SK-N-SH treated with all-trans-retinoic acid at 6 μM for 48 hours (cell line): ENCODE results near the gene RAB40A.

Source experiments
- ATAC-seq: fragments of 200-7000 bp; cut with Tn5 transposase; 3 replicates; pipeline ENCODE4 v1.9.1; 2020; ENCODE audit warnings: mild to moderate bottlenecking, moderate library complexity
- ARNTL ChIP-seq: fragments of 450-650 bp; formaldehyde crosslinking; IDR thresholded peaks from 2 replicates; pipeline ENCODE4 v1.5.0; 2020; ENCODE audit warnings: low read depth, mild to moderate bottlenecking, moderate library complexity, borderline replicate concordance
- CSRNP3 ChIP-seq: fragments of 250-450 bp; sonication (Bioruptor Pico); IDR thresholded peaks from 2 replicates; pipeline ENCODE4 v1.5.1; 2021; ENCODE audit warnings: mild to moderate bottlenecking, moderate library complexity
- ESRRG ChIP-seq: fragments of 250-450 bp; sonication (Bioruptor Pico); IDR thresholded peaks from 2 replicates; pipeline ENCODE4 v1.6.1; 2021; ENCODE audit warnings: mild to moderate bottlenecking
- GLIS3 ChIP-seq: fragments of 250-450 bp; sonication (Bioruptor Pico); IDR thresholded peaks from 2 replicates; pipeline ENCODE4 v1.5.0; 2020; ENCODE audit warnings: mild to moderate bottlenecking, moderate library complexity
- ISL1 ChIP-seq: fragments of 250-450 bp; sonication (Bioruptor Pico); IDR thresholded peaks from 2 replicates; pipeline ENCODE4 v2.1.2; 2022; ENCODE audit warnings: mild to moderate bottlenecking, moderate library complexity
- OSR1 ChIP-seq: fragments of 250-450 bp; sonication (Bioruptor Pico); IDR thresholded peaks from 2 replicates; pipeline ENCODE4 v1.8.0; 2022; ENCODE audit warnings: moderate library complexity, mild to moderate bottlenecking, inconsistent platforms
- PATZ1 ChIP-seq: fragments of 250-450 bp; sonication (Bioruptor Pico); IDR thresholded peaks from 2 replicates; pipeline ENCODE4 v1.8.0; 2020; ENCODE audit warnings: mild to moderate bottlenecking, moderate library complexity, borderline replicate concordance
- POU6F1 ChIP-seq: fragments of 250-450 bp; sonication (Bioruptor Pico); IDR thresholded peaks from 2 replicates; pipeline ENCODE4 v1.8.0; 2021; ENCODE audit warnings: low read depth, mild to moderate bottlenecking, moderate library complexity, borderline replicate concordance
- PPARA ChIP-seq: fragments of 250-450 bp; sonication (Bioruptor Pico); IDR thresholded peaks from 2 replicates; pipeline ENCODE4 v1.5.0; 2020; ENCODE audit warnings: mild to moderate bottlenecking, borderline replicate concordance
- SNAI2 ChIP-seq: fragments of 250-450 bp; sonication (Bioruptor Pico); IDR thresholded peaks from 2 replicates; pipeline ENCODE4 v1.5.0; 2020; ENCODE audit warnings: mild to moderate bottlenecking, moderate library complexity
- TCF4 ChIP-seq: fragments of 250-450 bp; sonication (Bioruptor Pico); IDR thresholded peaks from 2 replicates; pipeline ENCODE4 v1.8.0; 2021; ENCODE audit warnings: mild to moderate bottlenecking, moderate library complexity, borderline replicate concordance
- ZC3H10 ChIP-seq: fragments of 250-450 bp; sonication (Bioruptor Pico); IDR thresholded peaks from 2 replicates; pipeline ENCODE4 v1.5.1; 2021; ENCODE audit warnings: mild to moderate bottlenecking, moderate library complexity
- ZFP3 ChIP-seq: fragments of 250-450 bp; sonication (Bioruptor Pico); IDR thresholded peaks from 2 replicates; pipeline ENCODE4 v1.5.0; 2020; ENCODE audit warnings: mild to moderate bottlenecking, moderate library complexity
- ZFP30 ChIP-seq: fragments of 450-650 bp; formaldehyde crosslinking; IDR thresholded peaks from 2 replicates; pipeline ENCODE4 v1.5.0; 2022; ENCODE audit warnings: mild to moderate bottlenecking, moderate library complexity
- ZNF565 ChIP-seq: fragments of 450-650 bp; formaldehyde crosslinking; conservative IDR thresholded peaks from 2 replicates; pipeline ENCODE4 v1.5.0; 2020; ENCODE audit warnings: low read depth, mild to moderate bottlenecking, moderate library complexity
- ZNF70 ChIP-seq: fragments of 450-650 bp; formaldehyde crosslinking; IDR thresholded peaks from 2 replicates; pipeline ENCODE4 v1.5.0; 2020; ENCODE audit warnings: mild to moderate bottlenecking, moderate library complexity

Gene RAB40A

GRCh38 chrX:103453655-103454054 is 65.6 kb downstream of the RAB40A start:
- peak; percentile 82 for ATAC-seq
- TF ChIP-seq ZFP30 (CRISPR knock-in tag): no peak
- TF ChIP-seq PATZ1 (CRISPR knock-in tag): no peak
- no peak for TF ChIP-seq CSRNP3
- no peak for TF ChIP-seq POU6F1 (CRISPR knock-in tag)
- no peak for TF ChIP-seq ISL1
- TF ChIP-seq PPARA (CRISPR knock-in tag): no peak
- TF ChIP-seq ZFP3 (CRISPR knock-in tag): no peak
- TF ChIP-seq SNAI2: no peak
- no peak for TF ChIP-seq OSR1
- TF ChIP-seq ARNTL (CRISPR knock-in tag): no peak
- no peak for TF ChIP-seq ZC3H10 (CRISPR knock-in tag)
- TF ChIP-seq ESRRG (CRISPR knock-in tag): no peak
- TF ChIP-seq ZNF70 (CRISPR knock-in tag): no peak
- TF ChIP-seq ZNF565: no peak
- no peak for TF ChIP-seq GLIS3 (CRISPR knock-in tag)
- TF ChIP-seq TCF4 (CRISPR knock-in tag): no peak
- TF ChIP-seq, all 23 proteins: peak for 0
